ENCODE data around the gene TTC21A. TPM values are rescaled to one million over a fixed set of nuclear protein-coding genes. Genes with fewer than 3 reads are reported as not detected.
A peak's percentile ranks its signal among the peaks of the same experiment; 100 is the strongest.

The TTC21A gene
- total and polyA plus RNA-seq, 2 of the 13 experiments (the other 11 are each of a cell fraction or from before 2014, with no cell fraction given), result 0.31 to 1.5 TPM

- TF ChIP-seq, protein P1, sequence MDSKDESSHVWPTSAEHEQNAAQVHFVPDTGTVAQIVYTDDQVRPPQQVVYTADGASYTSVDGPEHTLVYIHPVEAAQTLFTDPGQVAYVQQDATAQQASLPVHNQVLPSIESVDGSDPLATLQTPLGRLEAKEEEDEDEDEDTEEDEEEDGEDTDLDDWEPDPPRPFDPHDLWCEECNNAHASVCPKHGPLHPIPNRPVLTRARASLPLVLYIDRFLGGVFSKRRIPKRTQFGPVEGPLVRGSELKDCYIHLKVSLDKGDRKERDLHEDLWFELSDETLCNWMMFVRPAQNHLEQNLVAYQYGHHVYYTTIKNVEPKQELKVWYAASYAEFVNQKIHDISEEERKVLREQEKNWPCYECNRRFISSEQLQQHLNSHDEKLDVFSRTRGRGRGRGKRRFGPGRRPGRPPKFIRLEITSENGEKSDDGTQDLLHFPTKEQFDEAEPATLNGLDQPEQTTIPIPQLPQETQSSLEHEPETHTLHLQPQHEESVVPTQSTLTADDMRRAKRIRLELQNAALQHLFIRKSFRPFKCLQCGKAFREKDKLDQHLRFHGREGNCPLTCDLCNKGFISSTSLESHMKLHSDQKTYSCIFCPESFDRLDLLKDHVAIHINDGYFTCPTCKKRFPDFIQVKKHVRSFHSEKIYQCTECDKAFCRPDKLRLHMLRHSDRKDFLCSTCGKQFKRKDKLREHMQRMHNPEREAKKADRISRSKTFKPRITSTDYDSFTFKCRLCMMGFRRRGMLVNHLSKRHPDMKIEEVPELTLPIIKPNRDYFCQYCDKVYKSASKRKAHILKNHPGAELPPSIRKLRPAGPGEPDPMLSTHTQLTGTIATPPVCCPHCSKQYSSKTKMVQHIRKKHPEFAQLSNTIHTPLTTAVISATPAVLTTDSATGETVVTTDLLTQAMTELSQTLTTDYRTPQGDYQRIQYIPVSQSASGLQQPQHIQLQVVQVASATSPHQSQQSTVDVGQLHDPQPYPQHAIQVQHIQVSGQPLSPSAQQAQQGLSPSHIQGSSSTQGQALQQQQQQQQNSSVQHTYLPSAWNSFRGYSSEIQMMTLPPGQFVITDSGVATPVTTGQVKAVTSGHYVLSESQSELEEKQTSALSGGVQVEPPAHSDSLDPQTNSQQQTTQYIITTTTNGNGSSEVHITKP (CRISPR knock-in tag; IDR thresholded peaks at IDR 0.05; ENCODE audit: low read depth), result 0 out of 2 replicates have a peak, but pooled peaks have one; percentile 10
- TF ChIP-seq NFKB2 (CRISPR knock-in tag; IDR thresholded peaks at IDR 0.05; ENCODE audit: borderline replicate concordance), result peak; percentile 48; the same call in 1 of the 2 replicates
- TF ChIP-seq PCBP2 (optimal IDR thresholded peaks at IDR 0.05; ENCODE audit: low read depth, low read length, poor library complexity, severe bottlenecking), result no peak
- TF ChIP-seq ZBTB7B (CRISPR knock-in tag; IDR thresholded peaks at IDR 0.05), result peak; percentile 40; the same call in 1 of the 2 replicates
- no peak for TF ChIP-seq ZNF432 (CRISPR knock-in tag; IDR thresholded peaks at IDR 0.05; ENCODE audit: borderline replicate concordance)
- TF ChIP-seq, protein P2, sequence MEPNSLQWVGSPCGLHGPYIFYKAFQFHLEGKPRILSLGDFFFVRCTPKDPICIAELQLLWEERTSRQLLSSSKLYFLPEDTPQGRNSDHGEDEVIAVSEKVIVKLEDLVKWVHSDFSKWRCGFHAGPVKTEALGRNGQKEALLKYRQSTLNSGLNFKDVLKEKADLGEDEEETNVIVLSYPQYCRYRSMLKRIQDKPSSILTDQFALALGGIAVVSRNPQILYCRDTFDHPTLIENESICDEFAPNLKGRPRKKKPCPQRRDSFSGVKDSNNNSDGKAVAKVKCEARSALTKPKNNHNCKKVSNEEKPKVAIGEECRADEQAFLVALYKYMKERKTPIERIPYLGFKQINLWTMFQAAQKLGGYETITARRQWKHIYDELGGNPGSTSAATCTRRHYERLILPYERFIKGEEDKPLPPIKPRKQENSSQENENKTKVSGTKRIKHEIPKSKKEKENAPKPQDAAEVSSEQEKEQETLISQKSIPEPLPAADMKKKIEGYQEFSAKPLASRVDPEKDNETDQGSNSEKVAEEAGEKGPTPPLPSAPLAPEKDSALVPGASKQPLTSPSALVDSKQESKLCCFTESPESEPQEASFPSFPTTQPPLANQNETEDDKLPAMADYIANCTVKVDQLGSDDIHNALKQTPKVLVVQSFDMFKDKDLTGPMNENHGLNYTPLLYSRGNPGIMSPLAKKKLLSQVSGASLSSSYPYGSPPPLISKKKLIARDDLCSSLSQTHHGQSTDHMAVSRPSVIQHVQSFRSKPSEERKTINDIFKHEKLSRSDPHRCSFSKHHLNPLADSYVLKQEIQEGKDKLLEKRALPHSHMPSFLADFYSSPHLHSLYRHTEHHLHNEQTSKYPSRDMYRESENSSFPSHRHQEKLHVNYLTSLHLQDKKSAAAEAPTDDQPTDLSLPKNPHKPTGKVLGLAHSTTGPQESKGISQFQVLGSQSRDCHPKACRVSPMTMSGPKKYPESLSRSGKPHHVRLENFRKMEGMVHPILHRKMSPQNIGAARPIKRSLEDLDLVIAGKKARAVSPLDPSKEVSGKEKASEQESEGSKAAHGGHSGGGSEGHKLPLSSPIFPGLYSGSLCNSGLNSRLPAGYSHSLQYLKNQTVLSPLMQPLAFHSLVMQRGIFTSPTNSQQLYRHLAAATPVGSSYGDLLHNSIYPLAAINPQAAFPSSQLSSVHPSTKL (CRISPR knock-in tag; IDR thresholded peaks at IDR 0.05), result peak; percentile 23; the same call in 1 of the 2 replicates
- 0 out of 2 replicates have a peak, but pooled peaks have one; percentile 16 for TF ChIP-seq HOXA3 (CRISPR knock-in tag; IDR thresholded peaks at IDR 0.05)
- peak; percentile 40; the same call in 1 of the 2 replicates for TF ChIP-seq TAF1 (CRISPR knock-in tag; IDR thresholded peaks at IDR 0.05)
- TF ChIP-seq RAD21 (CRISPR knock-in tag; IDR thresholded peaks at IDR 0.05), result no peak
- TF ChIP-seq, protein P3, sequence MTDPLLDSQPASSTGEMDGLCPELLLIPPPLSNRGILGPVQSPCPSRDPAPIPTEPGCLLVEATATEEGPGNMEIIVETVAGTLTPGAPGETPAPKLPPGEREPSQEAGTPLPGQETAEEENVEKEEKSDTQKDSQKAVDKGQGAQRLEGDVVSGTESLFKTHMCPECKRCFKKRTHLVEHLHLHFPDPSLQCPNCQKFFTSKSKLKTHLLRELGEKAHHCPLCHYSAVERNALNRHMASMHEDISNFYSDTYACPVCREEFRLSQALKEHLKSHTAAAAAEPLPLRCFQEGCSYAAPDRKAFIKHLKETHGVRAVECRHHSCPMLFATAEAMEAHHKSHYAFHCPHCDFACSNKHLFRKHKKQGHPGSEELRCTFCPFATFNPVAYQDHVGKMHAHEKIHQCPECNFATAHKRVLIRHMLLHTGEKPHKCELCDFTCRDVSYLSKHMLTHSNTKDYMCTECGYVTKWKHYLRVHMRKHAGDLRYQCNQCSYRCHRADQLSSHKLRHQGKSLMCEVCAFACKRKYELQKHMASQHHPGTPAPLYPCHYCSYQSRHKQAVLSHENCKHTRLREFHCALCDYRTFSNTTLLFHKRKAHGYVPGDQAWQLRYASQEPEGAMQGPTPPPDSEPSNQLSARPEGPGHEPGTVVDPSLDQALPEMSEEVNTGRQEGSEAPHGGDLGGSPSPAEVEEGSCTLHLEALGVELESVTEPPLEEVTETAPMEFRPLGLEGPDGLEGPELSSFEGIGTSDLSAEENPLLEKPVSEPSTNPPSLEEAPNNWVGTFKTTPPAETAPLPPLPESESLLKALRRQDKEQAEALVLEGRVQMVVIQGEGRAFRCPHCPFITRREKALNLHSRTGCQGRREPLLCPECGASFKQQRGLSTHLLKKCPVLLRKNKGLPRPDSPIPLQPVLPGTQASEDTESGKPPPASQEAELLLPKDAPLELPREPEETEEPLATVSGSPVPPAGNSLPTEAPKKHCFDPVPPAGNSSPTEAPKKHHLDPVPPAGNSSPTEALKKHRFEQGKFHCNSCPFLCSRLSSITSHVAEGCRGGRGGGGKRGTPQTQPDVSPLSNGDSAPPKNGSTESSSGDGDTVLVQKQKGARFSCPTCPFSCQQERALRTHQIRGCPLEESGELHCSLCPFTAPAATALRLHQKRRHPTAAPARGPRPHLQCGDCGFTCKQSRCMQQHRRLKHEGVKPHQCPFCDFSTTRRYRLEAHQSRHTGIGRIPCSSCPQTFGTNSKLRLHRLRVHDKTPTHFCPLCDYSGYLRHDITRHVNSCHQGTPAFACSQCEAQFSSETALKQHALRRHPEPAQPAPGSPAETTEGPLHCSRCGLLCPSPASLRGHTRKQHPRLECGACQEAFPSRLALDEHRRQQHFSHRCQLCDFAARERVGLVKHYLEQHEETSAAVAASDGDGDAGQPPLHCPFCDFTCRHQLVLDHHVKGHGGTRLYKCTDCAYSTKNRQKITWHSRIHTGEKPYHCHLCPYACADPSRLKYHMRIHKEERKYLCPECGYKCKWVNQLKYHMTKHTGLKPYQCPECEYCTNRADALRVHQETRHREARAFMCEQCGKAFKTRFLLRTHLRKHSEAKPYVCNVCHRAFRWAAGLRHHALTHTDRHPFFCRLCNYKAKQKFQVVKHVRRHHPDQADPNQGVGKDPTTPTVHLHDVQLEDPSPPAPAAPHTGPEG (CRISPR knock-in tag; IDR thresholded peaks at IDR 0.05), result 0 out of 2 replicates have a peak, but pooled peaks have one; percentile 50
- TF ChIP-seq NCOA2 (CRISPR knock-in tag; IDR thresholded peaks at IDR 0.05), result 0 out of 2 replicates have a peak, but pooled peaks have one; percentile 10
- peak; percentile 58; the same call in 1 of the 2 replicates for TF ChIP-seq GABPB1 (CRISPR knock-in tag; IDR thresholded peaks at IDR 0.05)
Measured at GRCh38 chr3:39177708-39178332, 70.3 kb downstream of the TTC21A start (continued).

Measured in HepG2 (cell line).